Measurements from ENCODE around the gene TM9SF4.

TM9SF4 gene

GRCh38 chr20:32140603-32141002, 31.1 kb downstream of the TM9SF4 start:
- TF ChIP-seq CTCF (IDR thresholded peaks at IDR 0.05; ENCODE audit: insufficient read depth, low read length) (no peak), REST (IDR thresholded peaks at IDR 0.05; ENCODE audit: insufficient replicate concordance, low read depth) (no peak)
- Histone ChIP-seq H3K4me3 (replicated peaks; ENCODE audit: insufficient read depth, low read length) (no peak overlapping the region), H3K27ac (replicated peaks) (no peak overlapping the region), H3K27me3 (ENCODE audit: insufficient read depth, poor library complexity, severe bottlenecking) (no peaks in the 10 kb centered on the region)
- DNase-seq (ENCODE audit: low read depth in 1 of 2, low spot score in 1 of 2) = no peak

GRCh38 chr20:32141465-32141980, 32.0 kb downstream of the TM9SF4 start:
- no peak overlapping the region for H3K27ac ChIP-seq (replicated peaks)
- H3K27me3 ChIP-seq (ENCODE audit: insufficient read depth, poor library complexity, severe bottlenecking) = no peaks in the 10 kb centered on the region
- no peak for TF ChIP-seq GABPA (IDR thresholded peaks at IDR 0.05; ENCODE audit: low read depth)
- no peak for TF ChIP-seq REST (IDR thresholded peaks at IDR 0.05; ENCODE audit: insufficient replicate concordance, low read depth)
- no peak for TF ChIP-seq SPI1 (IDR thresholded peaks at IDR 0.05; ENCODE audit: borderline replicate concordance, low read depth)
- TF ChIP-seq CTCF (IDR thresholded peaks at IDR 0.05; ENCODE audit: insufficient read depth, low read length) = no peak
- TF ChIP-seq POLR2AphosphoS5 (IDR thresholded peaks at IDR 0.05; ENCODE audit: low read depth) = no peak

GRCh38 chr20:32142088-32142487, 32.6 kb downstream of the TM9SF4 start:
- Histone ChIP-seq H3K27me3 (ENCODE audit: insufficient read depth, poor library complexity, severe bottlenecking) (no peaks in the 10 kb centered on the region), H3K4me3 (replicated peaks; ENCODE audit: insufficient read depth, low read length) (no peak overlapping the region), H3K27ac (replicated peaks) (no peak overlapping the region)
- no peak for DNase-seq (ENCODE audit: low read depth in 1 of 2, low spot score in 1 of 2)
- TF ChIP-seq CTCF (IDR thresholded peaks at IDR 0.05; ENCODE audit: insufficient read depth, low read length) = no peak

More at GRCh38 chr20:32141465-32141980, 32.0 kb downstream of the TM9SF4 start:
- no peak overlapping the region for H3K4me3 ChIP-seq (replicated peaks; ENCODE audit: insufficient read depth, low read length)
- DNase-seq (ENCODE audit: low read depth in 1 of 2, low spot score in 1 of 2) = no peak

GRCh38 chr20:32142991-32143390, 33.5 kb downstream of the TM9SF4 start:
- TF ChIP-seq GABPA (IDR thresholded peaks at IDR 0.05; ENCODE audit: low read depth) (no peak), CTCF (IDR thresholded peaks at IDR 0.05; ENCODE audit: insufficient read depth, low read length) (no peak), POLR2AphosphoS5 (IDR thresholded peaks at IDR 0.05; ENCODE audit: low read depth) (no peak), SPI1 (IDR thresholded peaks at IDR 0.05; ENCODE audit: borderline replicate concordance, low read depth) (no peak), REST (IDR thresholded peaks at IDR 0.05; ENCODE audit: insufficient replicate concordance, low read depth) (no peak)
- no peak for DNase-seq (ENCODE audit: low read depth in 1 of 2, low spot score in 1 of 2)
- Histone ChIP-seq H3K4me3 (replicated peaks; ENCODE audit: insufficient read depth, low read length) (no peak overlapping the region), H3K27me3 (ENCODE audit: insufficient read depth, poor library complexity, severe bottlenecking) (no peaks in the 10 kb centered on the region), H3K27ac (replicated peaks) (no peak overlapping the region)

Measured in HL-60 (cell line).